ENCODE data around the gene FFAR1.

FFAR1 gene

DNA sequence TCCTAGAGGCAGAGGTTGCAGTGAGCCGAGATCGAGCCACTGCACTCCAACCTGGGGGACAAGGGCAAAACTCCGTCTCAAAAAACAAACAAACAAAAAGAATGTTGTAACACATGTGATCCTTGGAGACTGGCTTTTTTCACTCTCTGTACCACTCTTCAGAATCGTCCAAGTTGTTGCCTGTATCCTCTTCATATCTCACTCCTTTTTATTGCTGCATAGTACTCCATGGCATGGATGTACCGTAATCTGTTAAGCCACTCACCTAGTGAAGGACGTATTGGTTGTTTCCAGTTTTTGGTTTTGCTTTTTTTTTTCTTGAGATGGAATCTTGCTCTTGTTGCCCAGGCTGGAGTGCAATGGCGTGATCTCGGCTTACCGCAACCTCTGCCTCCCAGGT, 25.7 kb upstream of the FFAR1 start:
- TF ChIP-seq, protein P1, sequence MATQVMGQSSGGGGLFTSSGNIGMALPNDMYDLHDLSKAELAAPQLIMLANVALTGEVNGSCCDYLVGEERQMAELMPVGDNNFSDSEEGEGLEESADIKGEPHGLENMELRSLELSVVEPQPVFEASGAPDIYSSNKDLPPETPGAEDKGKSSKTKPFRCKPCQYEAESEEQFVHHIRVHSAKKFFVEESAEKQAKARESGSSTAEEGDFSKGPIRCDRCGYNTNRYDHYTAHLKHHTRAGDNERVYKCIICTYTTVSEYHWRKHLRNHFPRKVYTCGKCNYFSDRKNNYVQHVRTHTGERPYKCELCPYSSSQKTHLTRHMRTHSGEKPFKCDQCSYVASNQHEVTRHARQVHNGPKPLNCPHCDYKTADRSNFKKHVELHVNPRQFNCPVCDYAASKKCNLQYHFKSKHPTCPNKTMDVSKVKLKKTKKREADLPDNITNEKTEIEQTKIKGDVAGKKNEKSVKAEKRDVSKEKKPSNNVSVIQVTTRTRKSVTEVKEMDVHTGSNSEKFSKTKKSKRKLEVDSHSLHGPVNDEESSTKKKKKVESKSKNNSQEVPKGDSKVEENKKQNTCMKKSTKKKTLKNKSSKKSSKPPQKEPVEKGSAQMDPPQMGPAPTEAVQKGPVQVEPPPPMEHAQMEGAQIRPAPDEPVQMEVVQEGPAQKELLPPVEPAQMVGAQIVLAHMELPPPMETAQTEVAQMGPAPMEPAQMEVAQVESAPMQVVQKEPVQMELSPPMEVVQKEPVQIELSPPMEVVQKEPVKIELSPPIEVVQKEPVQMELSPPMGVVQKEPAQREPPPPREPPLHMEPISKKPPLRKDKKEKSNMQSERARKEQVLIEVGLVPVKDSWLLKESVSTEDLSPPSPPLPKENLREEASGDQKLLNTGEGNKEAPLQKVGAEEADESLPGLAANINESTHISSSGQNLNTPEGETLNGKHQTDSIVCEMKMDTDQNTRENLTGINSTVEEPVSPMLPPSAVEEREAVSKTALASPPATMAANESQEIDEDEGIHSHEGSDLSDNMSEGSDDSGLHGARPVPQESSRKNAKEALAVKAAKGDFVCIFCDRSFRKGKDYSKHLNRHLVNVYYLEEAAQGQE (IDR thresholded peaks at IDR 0.05; ENCODE audit: insufficient read depth in 1 of 2, low read depth in 2 of 2, low read length in 2 of 2), result no peak
- TF ChIP-seq POLR2AphosphoS5 (IDR thresholded peaks at IDR 0.05; ENCODE audit: low read depth, low read length) (no peak), TAF1 (IDR thresholded peaks at IDR 0.05; ENCODE audit: borderline replicate concordance, insufficient read depth, low read length) (no peak), FOXP2 (optimal IDR thresholded peaks at IDR 0.05; ENCODE audit: borderline replicate concordance, extremely low read depth, extremely low read length, insufficient read depth) (no peak), SIN3A (IDR thresholded peaks at IDR 0.05; ENCODE audit: borderline replicate concordance, insufficient read depth, low read length) (no peak)

DNA sequence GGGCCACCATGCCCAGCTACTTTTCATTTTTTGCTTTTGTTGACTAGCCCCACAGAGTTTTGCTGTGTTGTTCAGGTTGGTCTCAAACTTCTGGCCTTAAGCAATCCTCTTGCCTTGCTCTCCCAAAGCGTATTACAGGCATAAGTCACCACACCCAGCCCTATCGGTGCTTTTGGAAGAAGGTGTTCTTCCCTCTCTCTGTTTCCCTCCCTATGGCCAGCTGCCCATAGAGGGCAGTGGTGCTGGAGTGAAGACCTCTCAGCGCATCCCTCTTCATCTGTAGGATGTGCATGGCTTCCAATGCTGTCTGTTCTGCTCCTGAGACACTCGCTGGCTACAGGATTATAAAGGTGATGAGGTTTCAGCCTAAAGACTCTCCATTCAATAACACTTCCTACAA, 20.1 kb upstream of the FFAR1 start:
- TF ChIP-seq SIN3A (IDR thresholded peaks at IDR 0.05; ENCODE audit: borderline replicate concordance, insufficient read depth, low read length), result no peak
- no peak for TF ChIP-seq FOXP2 (optimal IDR thresholded peaks at IDR 0.05; ENCODE audit: borderline replicate concordance, extremely low read depth, extremely low read length, insufficient read depth)
- no peak for TF ChIP-seq TAF1 (IDR thresholded peaks at IDR 0.05; ENCODE audit: borderline replicate concordance, insufficient read depth, low read length)
- no peak for TF ChIP-seq POLR2AphosphoS5 (IDR thresholded peaks at IDR 0.05; ENCODE audit: low read depth, low read length)
- TF ChIP-seq, protein P1 (IDR thresholded peaks at IDR 0.05; ENCODE audit: insufficient read depth in 1 of 2, low read depth in 2 of 2, low read length in 2 of 2), result no peak

DNA sequence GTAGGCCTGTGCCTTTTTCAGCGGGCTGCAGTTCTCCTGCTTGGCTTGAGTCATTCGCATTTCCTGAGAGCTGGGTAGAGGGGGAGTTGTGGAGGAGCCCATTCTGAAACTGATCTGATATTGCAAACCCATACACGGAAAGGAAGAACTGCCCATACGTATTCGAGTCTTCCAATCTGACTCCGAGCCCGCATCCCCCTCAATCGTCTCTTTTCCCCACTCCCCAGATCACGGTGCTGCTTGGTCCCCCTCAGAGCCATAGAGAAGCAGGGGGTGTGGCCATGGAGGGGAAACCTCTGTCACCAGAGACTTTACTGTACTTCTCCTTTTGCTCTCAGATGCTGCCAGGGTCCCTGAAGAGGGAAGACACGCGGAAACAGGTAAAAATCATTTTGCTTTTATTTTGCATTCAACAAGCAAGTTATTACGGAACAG, 18.8 kb upstream of the FFAR1 start, which contains the start of gene CD22:
Gene CD22, plus strand, starts transcription at position 337 of the 435 bp plus-strand sequence. CDS start 2,854 bp downstream, outside the sequence.
- TF ChIP-seq SIN3A (IDR thresholded peaks at IDR 0.05; ENCODE audit: borderline replicate concordance, insufficient read depth, low read length), result no peak
- no peak for TF ChIP-seq FOXP2 (optimal IDR thresholded peaks at IDR 0.05; ENCODE audit: borderline replicate concordance, extremely low read depth, extremely low read length, insufficient read depth)
- no peak for TF ChIP-seq POLR2AphosphoS5 (IDR thresholded peaks at IDR 0.05; ENCODE audit: low read depth, low read length)
- TF ChIP-seq, protein P1 (IDR thresholded peaks at IDR 0.05; ENCODE audit: insufficient read depth in 1 of 2, low read depth in 2 of 2, low read length in 2 of 2), result no peak
- TF ChIP-seq TAF1 (IDR thresholded peaks at IDR 0.05; ENCODE audit: borderline replicate concordance, insufficient read depth, low read length), result no peak

DNA sequence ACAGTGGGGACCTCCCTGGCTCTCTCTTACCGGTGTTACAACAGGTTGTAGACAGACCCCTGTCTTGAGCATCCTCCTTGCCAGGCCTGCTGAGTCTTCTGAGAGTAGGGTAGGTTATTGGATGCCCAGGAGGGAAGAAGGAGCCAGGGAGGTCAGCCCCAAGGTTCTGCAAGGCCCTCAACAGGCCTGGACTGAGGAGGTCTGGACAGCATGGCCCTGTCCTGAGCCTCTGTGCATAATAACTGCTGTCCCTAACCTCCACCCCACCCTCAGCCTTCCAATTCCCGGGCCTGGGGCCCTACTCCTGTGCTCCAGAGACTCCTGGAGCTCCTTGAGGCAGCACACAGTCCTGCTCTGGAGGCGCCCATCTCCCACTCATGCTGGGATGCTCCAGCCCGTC, 18.4 kb upstream of the FFAR1 start:
- TF ChIP-seq, protein P1 (IDR thresholded peaks at IDR 0.05; ENCODE audit: insufficient read depth in 1 of 2, low read depth in 2 of 2, low read length in 2 of 2), result no peak
- TF ChIP-seq POLR2AphosphoS5 (IDR thresholded peaks at IDR 0.05; ENCODE audit: low read depth, low read length), result no peak
- no peak for TF ChIP-seq TAF1 (IDR thresholded peaks at IDR 0.05; ENCODE audit: borderline replicate concordance, insufficient read depth, low read length)
- no peak for TF ChIP-seq SIN3A (IDR thresholded peaks at IDR 0.05; ENCODE audit: borderline replicate concordance, insufficient read depth, low read length)
- no peak for TF ChIP-seq FOXP2 (optimal IDR thresholded peaks at IDR 0.05; ENCODE audit: borderline replicate concordance, extremely low read depth, extremely low read length, insufficient read depth)

DNA sequence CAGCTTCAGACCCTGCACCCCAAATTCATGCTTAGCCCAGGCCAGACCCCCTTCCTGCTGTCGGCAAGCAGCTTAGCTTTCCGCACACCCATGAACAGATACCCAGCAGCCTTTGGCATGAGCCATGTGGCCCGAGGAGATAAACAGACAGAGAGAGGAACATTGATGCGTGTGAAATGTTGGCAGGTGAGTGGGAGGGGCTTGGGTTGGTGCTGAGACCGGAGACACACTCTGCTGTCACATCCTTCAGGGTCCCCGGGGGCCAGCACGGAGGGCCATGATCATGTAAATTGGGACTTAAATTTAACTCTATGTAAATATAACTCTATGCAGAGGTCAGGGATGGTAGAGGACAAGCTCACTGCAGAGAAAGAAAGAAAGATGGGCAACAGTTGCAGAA, 17.2 kb upstream of the FFAR1 start:
- TF ChIP-seq TAF1 (IDR thresholded peaks at IDR 0.05; ENCODE audit: borderline replicate concordance, insufficient read depth, low read length), result no peak
- TF ChIP-seq FOXP2 (optimal IDR thresholded peaks at IDR 0.05; ENCODE audit: borderline replicate concordance, extremely low read depth, extremely low read length, insufficient read depth), result no peak
- TF ChIP-seq SIN3A (IDR thresholded peaks at IDR 0.05; ENCODE audit: borderline replicate concordance, insufficient read depth, low read length), result no peak
- TF ChIP-seq, protein P1 (IDR thresholded peaks at IDR 0.05; ENCODE audit: insufficient read depth in 1 of 2, low read depth in 2 of 2, low read length in 2 of 2), result no peak
- no peak for TF ChIP-seq POLR2AphosphoS5 (IDR thresholded peaks at IDR 0.05; ENCODE audit: low read depth, low read length)
